CD4-positive, alpha-beta T cell treated with Interferon gamma for 1 hour (primary cell): ENCODE results near the gene IL23R.
"Not testable (repeated sequence)": the region's sequence is repeated elsewhere in the genome, so short reads cannot be mapped to it uniquely, and the experiment has no call there.

Experiments used
- DNase-seq: peaks from one replicate; pipeline ENCODE4 v3.0.0-alpha.2; 2020

The IL23R gene, protein sequence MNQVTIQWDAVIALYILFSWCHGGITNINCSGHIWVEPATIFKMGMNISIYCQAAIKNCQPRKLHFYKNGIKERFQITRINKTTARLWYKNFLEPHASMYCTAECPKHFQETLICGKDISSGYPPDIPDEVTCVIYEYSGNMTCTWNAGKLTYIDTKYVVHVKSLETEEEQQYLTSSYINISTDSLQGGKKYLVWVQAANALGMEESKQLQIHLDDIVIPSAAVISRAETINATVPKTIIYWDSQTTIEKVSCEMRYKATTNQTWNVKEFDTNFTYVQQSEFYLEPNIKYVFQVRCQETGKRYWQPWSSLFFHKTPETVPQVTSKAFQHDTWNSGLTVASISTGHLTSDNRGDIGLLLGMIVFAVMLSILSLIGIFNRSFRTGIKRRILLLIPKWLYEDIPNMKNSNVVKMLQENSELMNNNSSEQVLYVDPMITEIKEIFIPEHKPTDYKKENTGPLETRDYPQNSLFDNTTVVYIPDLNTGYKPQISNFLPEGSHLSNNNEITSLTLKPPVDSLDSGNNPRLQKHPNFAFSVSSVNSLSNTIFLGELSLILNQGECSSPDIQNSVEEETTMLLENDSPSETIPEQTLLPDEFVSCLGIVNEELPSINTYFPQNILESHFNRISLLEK

GRCh38 chr1:67166196-67166595 is at the start of gene IL23R:
IL23R (plus strand) TSS chr1:67166454; CDS start chr1:67168121, 1,667 bp downstream.
- peak; percentile 14 for DNase-seq

DNA sequence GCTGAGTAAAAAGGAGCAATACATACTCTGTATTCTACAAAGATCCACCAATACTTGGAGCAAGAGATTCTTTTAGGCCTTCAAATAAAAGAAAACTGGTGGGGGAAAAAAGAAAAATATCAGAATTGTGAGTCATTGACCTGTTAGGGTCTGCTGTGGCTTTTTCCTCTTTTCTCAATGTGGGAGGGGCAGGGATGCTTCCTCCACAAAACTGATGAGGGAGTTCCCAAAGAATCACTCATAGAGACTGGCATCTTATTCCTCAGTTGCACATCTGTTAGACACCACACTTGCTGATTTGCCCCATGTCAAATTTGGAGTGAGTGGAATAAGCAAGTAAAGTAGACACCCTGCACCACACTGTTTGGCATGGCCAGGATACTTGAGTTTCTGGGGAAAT is 48.1 kb upstream of the IL23R start:
- no peak for DNase-seq

DNA sequence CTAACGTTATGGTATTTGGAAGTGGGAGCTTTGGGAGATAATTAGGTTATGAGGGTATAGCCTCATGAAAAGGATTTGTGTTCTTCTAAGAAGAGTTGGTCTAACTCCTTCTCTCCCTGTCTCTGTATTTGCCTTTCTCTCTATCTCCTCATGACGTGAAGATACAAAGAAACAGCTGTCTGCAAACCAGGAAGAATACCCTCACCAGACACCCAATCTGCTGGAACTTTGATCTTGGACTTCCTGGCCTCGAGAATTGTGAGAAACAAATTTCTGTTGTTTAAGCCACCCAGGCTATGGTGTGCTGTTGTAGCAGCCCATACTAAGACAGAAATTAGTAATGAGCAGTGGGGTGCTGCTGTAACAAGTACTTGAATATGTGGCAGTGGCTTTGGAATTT is 47.6 kb upstream of the IL23R start:
- DNase-seq, result no peak

DNA sequence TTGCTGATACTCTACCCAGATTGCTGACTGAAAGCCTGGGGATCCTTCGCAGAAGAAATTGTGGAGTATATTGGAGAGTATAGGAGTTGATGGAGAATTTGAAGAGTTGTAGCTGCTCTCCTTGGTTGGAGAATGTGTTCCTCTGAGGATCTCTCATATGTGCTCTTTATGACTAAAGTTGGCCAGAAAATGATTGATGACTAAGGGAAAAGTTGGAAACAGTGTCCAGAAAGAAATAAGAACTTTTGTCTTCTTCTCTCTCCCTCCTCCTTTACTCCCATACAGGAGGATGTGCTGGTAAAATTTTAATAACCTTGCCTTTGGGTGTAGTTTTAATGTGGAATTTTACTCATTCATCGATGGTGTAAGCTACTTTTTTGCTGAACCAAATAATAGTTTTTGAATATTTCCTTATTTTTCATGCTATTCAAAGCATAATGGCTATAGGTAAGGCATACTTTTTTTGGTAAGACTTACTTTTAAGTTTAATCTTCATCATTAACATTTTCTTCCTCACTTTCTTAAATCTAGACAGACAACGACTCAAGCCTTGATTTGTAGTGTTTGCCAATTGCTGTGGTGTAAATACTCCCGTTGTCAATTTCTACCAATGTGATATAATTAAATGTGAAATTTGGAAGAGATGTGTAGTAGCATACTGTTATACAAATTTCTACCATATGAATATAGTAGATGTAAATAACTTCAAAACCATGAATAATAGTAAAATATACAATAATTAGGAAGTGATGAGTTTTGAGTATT is 45.2 kb upstream of the IL23R start:
- DNase-seq, result no peak

GRCh38 chr1:67124455-67124854 is 41.8 kb upstream of the IL23R start:
- DNase-seq, result no peak

DNA sequence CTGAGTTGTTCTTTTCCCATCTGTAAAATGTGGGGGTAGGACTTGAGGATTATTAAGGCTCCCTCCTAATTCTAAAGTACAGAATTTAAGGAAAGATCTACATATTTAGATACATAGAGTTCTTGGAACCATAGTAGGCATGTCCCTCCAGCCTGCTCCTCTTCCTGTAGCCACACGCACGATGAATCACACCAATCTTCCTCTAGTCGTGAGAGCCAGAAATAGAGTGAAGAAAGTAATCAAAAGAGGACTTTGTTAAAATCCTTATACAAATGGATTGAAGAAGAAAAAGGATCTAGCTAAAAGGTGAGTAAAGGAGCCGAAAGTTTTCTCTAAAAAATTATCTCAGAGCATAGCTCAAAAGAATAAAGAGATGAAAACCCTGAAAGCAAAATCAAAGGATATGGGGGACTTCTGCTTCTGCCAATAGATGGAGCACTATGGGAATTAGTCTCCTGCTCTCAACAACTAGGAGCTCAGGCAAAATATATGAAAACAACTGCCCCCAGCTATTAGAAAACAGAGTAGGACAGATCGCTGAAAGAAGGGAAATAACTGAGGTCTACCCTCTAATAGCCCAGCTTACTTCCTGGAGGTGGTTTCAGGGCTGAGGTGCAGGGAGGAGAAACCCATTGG is 40.0 kb upstream of the IL23R start:
- DNase-seq, result no peak

GRCh38 chr1:67126974-67127373 is 39.3 kb upstream of the IL23R start:
- DNase-seq, result no peak

- no peak for DNase-seq
Observed at GRCh38 chr1:67130673-67131072, 35.6 kb upstream of the IL23R start.

- DNase-seq, result no peak
Observed at GRCh38 chr1:67133177-67133576, 33.1 kb upstream of the IL23R start.

DNA sequence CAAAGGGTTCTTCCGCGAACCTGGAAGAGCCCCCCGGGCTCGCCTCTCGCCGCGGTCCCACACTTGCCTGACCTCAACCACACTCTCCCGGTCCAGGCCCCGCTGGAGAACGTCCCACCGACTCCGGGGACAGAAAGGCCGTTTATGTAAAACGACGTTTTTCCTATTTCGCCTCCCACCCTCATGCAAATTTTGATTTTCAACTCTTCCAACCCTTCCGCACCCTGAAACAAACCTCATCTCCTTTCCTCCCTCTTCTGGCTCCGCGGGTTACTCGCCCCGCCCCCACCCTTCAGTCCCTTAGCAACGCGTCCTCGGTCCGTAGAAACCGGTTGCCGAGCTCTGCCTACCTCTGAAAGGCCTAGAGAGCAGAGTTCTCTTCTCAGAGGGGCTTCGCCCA is 31.6 kb upstream of the IL23R start, which contains the start of gene C1orf141:
Gene C1orf141, minus strand, starts transcription at position 276 of the 400 bp plus-strand sequence. CDS start 7,730 bp downstream, outside the sequence.
- no peak for DNase-seq

DNA sequence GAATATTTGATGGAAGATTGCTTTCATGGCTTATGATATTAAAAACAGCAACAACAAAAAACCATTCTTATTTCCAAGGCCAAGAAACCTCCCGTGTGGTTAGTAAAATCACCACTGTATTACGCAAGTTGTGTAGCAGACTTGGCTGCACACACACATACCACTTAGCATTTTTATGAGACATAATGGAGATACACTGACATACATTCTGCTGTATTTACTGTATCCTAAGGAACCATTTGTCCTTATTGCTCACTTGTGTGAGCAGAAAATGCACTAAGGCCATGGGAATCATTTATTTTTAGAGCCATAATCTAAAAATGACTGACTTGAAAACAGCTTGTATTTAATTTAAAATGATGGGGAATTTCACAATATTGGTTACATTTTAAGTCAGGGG is 30.9 kb upstream of the IL23R start:
- DNase-seq, result no peak

DNA sequence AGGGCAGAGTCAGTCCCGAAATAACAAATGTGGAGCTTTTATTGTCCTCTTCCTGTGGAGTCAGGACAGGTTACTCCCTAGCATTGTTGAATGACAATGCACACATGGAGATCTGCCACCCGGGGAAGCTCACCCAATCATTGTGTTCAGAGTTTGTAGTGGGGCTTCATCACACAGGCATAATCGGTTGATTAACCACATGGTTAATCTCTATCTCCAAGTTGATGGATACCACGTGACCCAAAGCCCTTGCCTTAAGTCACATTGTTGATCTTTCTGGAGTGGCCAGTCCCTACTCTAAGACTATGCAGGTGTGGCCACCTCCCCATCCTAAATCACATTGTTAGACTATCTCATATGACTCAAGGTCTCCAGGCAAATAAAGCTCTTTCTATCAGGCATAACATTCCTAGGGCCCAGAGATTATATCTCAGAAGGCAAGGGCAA is 28.9 kb upstream of the IL23R start:
- no peak for DNase-seq

DNA sequence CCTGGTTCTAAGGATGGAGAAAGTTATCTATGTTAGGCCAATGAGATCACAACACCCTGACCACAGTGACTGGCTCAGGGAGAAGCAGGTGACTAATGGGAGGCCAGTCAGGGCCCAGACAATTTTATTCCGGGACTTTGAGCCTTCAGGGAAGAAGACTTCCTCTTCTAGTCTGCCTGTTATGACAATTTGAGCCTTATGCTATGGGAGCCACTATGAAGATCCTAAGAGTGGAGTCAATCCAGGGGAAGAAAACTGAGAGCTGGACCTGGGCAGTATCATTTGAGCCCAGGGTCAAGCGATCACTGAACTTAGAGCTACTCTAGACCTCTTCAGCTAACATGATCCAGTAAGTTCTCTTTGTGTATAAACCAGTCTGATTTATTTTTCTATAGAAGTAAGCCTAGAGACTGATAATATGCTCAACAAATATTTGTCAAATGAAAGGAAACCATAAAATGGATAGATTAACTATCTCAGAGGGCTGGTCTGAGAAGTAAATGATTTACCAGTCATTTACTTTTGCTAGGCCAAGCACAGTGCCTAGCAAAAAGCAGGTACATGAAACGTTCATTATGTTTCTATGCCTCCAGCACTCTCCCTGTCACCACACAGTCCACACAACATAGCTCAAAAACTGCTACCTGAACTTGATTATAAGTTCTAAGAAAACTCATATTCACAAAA is 27.3 kb upstream of the IL23R start:
- no peak for DNase-seq

GRCh38 chr1:67140460-67140859 is 25.8 kb upstream of the IL23R start:
- DNase-seq, result no peak

DNA sequence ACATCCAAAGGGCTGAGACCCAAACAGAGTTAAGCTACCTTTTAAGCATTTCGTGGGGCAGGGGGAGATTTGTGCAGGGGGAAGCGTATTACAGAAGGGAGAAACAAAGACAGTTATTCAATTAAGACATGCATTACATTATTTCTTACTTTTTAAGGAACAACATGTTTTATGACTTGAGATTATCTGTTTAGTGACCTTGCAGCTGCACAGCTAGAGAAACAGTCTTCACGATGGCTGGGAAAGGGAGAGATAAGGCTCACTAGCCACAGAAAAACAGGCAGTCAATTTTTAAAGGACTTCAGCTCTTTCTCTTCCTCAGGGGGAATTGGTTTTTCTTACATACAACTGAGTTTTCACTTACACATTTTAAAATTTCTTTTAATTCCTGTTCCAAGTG is 24.4 kb upstream of the IL23R start:
- DNase-seq, result not testable (repeated sequence)

DNA sequence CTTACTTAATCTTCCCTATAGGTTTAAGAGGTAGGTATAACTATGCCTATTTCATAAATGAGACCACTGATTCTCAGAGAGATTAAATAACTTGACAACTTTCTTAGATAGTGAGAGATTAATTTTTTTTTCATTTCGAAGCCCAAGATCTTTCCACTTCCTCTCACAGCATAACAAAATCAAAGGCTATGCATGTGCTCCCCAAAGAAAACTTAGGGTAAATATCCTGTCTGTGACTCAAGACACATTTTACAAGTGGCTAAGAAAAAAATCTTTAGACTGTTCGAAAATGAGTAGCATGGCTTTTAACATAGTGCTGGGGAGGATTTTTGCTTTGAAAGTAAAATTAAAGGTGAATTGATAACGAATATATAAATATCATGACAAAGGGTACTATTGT is 23.3 kb upstream of the IL23R start:
- DNase-seq, result no peak

DNA sequence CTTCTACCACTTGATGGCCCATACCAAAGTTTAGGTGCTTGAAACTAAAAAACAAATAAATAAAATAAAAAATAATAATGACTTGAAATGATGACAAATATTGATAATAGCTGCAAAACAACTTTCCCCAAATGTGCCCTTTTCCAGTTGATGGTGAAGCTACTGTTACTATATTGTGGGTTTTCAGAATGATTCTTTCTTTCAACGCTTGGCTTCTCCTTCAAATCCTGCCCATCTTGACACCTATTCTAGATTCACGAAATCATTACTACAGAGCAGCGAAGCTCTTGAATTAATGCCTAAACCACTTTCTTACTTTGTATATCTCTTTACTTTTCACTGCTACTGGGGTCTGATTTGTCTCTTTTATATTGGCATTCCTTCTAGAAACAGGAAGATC is 22.3 kb upstream of the IL23R start:
- DNase-seq, result no peak

DNA sequence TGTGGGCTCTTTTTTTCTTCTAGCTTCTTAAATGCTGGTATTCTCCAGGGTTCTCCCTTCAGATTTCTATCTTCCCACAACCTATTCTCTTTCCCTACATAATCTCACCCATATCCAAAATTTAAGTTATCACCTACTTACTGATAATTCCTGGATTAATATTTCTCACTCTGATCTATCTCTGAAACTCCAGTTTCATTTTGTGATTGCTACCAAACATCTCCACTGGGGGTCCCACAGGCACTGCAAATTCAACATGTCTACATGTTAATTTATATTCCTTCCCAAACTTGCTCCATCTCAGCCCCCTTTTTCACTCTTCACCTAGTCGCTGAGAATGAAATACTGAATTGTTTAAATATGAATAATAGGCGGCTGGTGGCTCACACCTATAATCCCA is 21.6 kb upstream of the IL23R start:
- no peak for DNase-seq

GRCh38 chr1:67146101-67146500 is 20.2 kb upstream of the IL23R start:
- no peak for DNase-seq

GRCh38 chr1:67146539-67146938 is 19.7 kb upstream of the IL23R start:
- DNase-seq, result no peak

- DNase-seq, result not testable (repeated sequence)
Observed at GRCh38 chr1:67147973-67148372, 18.3 kb upstream of the IL23R start.

- no peak for DNase-seq
Observed at GRCh38 chr1:67148516-67149178, 17.6 kb upstream of the IL23R start.
